SH-SY5Y (cell line): Measurements from ENCODE around the gene CSNK1A1L.

ENCODE experiments used
- GATA2 ChIP-seq: IDR thresholded peaks from 2 replicates; pipeline ENCODE4 v1.6.1; 2011; ENCODE audit warnings: mild to moderate bottlenecking, low read depth, low read length
- GATA3 ChIP-seq: IDR thresholded peaks from 2 replicates; pipeline ENCODE4 v1.6.1; 2011; ENCODE audit warnings: low read depth, mild to moderate bottlenecking, low read length, moderate library complexity

DNA sequence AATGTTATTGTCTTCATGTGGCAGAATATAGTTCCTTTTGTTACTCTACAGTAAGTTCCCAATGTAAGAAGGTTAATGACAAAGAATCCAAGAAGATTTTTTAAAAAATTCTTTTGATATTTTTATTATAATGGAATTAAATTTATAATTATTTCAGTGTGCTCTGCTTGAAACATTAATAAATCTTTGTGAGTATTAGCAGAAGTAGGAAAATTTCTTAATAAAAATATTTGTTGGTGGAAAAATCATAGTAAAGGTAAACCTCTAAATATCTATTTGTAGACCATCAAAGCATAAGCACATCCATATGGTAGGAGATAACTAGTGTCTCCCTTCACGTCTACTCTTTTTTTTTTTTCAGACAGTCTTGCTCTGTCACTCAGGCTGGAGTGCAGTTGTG is 4.3 kb downstream of the CSNK1A1L start:
- no peak for TF ChIP-seq GATA2
- TF ChIP-seq GATA3, result no peak
